GM19035 (cell line): ENCODE results near the gene PCDHGB4.
"Not testable (repeated sequence)": the region's sequence is repeated elsewhere in the genome, so short reads cannot be mapped to it uniquely, and the experiment has no call there.

ENCODE experiments used
- ATAC-seq: cut with Tn5 transposase; IDR thresholded peaks from one replicate; pipeline ENCODE4 v1.9.1; 2021; ENCODE audit not compliant: unreplicated experiment

PCDHGB4 gene

GRCh38 chr5:141387557-141388311, at the start of gene PCDHGB4:
Gene PCDHGB4, plus strand, starts transcription at chr5:141387698. Its CDS starts 187 bp downstream, at chr5:141387885.
- peak; percentile 90 for ATAC-seq

- no peak for ATAC-seq
Measured at GRCh38 chr5:141338538-141339306, 48.8 kb upstream of the PCDHGB4 start, which contains the start of gene PCDHGA2. Gene PCDHGA2, plus strand, starts transcription at chr5:141338760.

GRCh38 chr5:141340781-141341354, 46.6 kb upstream of the PCDHGB4 start:
- ATAC-seq, result not testable (repeated sequence)

DNA sequence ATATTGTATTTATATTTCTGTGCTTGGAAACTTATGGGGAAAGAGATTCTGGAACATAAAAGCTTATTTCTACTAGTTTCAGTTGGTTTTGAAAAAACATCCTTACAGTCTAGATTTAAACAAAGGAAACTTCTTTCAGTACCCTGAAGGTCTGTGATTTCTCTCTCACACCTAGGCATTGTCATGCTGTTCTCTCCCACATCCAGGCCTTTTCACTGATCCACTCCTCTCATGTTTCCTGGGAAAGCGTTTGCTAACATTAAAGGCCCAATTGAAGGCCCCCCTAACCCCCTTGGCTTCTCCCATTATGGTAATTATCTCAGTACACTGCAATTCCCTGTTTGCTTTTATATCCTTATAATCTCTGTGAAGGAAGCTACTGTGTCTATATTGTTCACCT, 44.7 kb upstream of the PCDHGB4 start:
- ATAC-seq, result no peak

- no peak for ATAC-seq
Measured at GRCh38 chr5:141343242-141343952, 44.1 kb upstream of the PCDHGB4 start, which contains the start of gene PCDHGA3. Gene PCDHGA3, plus strand, starts transcription at chr5:141343829. Its CDS starts 205 bp downstream, at chr5:141344034.

- ATAC-seq, result no peak
Measured at GRCh38 chr5:141343953-141344463, 43.5 kb upstream of the PCDHGB4 start.

DNA sequence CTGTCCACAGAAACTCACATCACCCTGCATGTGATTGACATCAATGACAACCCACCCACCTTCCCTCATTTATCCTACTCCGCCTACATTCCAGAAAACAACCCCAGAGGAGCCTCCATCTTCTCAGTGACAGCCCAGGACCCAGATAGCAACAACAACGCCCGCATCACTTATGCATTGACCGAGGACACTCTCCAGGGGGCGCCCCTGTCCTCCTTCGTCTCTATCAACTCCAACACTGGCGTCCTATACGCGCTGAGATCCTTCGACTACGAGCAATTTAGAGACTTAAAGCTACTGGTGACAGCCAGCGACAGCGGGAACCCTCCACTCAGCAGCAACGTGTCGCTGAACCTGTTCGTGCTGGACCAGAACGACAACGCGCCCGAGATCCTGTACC, 42.2 kb upstream of the PCDHGB4 start:
- no peak for ATAC-seq

DNA sequence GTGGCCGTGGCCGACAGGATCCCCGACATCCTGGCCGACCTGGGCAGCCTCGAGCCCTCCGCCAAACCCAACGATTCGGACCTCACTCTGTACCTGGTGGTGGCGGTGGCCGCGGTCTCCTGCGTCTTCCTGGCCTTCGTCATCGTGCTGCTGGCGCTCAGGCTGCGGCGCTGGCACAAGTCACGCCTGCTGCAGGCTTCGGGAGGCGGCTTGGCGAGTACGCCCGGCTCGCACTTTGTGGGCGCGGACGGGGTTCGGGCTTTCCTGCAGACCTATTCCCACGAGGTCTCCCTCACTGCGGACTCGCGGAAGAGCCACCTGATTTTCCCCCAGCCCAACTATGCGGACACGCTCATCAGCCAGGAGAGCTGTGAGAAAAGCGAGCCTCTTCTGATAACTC, 41.5 kb upstream of the PCDHGB4 start:
- ATAC-seq, result not testable (repeated sequence)

DNA sequence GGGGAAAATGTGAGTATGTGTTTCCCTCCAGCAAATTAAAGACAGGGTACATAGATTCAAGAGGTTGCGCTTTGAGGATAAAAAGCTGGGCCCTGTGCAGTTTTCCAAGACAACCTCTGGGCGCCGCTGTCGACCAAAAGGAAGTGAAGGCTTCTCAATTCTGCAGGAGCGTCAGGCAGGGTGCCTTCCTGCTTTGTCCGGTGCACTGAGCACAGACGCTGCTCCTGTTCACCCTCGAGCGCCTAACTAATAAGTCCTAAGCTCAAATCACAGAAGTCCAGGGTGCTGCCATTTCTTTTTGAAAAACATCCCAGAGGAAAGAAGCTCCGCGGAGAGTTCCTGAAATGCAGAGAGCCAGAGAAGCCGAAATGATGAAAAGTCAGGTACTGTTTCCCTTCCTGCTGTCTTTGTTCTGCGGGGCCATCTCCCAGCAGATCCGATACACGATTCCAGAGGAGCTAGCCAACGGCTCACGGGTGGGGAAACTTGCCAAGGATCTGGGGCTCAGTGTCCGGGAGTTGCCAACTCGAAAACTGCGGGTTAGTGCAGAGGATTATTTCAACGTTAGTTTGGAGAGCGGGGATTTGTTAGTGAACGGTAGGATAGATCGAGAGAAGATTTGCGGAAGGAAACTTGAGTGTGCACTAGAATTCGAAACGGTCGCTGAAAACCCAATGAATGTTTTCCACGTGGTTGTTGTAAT, 37.4 kb upstream of the PCDHGB4 start, which contains the start of gene PCDHGB1:
Gene PCDHGB1 (plus strand): TSS at position 183 of the 703 bp plus-strand sequence. CDS start 162 bp downstream, at position 345.
- peak; percentile 92 for ATAC-seq

GRCh38 chr5:141351591-141351990, 35.9 kb upstream of the PCDHGB4 start:
- ATAC-seq, result no peak

- no peak for ATAC-seq
Measured at GRCh38 chr5:141354900-141355469, 32.5 kb upstream of the PCDHGB4 start, which contains the start of gene PCDHGA4. Gene PCDHGA4, plus strand, starts transcription at chr5:141355021. Its CDS starts 87 bp downstream, at chr5:141355108.

GRCh38 chr5:141355641-141356040, 31.9 kb upstream of the PCDHGB4 start:
- ATAC-seq, result no peak

- ATAC-seq, result no peak
Measured at GRCh38 chr5:141356133-141356532, 31.4 kb upstream of the PCDHGB4 start.

DNA sequence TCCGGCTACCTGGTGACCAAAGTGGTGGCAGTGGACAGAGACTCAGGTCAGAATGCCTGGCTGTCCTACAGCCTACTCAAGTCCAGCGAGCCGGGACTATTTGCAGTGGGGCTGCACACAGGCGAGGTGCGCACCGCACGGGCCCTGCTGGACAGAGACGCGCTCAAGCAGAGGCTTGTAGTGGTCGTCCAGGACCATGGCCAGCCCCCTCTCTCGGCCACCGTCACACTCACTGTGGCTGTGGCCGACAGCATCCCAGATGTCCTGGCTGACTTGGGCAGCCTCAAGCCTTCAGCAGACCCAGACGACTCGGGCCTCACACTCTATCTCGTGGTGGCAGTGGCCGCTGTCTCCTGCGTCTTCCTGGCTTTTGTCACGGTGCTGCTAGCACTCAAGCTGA, 30.5 kb upstream of the PCDHGB4 start:
- ATAC-seq, result no peak

DNA sequence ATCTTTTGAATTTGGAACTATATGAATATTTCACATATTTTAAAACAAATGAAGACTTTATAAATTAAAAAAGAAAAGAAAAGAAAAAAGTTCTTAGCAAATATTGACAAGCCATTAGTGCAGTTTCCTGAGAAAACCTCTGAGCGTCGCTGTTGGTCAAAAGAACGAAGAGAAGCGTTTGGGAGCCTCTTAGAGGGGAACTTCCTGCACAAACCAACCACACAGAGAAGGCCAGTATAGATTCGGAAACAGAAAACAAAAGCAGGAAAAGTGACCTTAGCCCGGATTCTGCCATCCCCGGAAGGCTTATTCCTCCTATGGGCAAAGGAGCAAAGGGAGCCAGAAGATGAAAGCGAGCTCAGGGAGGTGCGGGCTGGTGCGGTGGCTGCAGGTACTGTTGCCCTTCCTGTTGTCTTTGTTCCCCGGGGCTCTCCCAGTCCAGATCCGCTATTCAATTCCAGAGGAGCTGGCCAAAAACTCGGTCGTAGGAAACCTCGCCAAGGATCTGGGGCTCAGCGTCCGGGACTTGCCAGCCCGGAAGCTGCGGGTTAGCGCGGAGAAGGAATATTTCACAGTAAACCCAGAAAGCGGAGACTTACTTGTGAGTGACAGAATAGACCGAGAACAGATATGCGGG, 27.6 kb upstream of the PCDHGB4 start, which contains the start of gene PCDHGB2:
Gene PCDHGB2 (plus strand): TSS at position 205 of the 637 bp plus-strand sequence. CDS start 142 bp downstream, at position 347.
- ATAC-seq, result peak; percentile 63

DNA sequence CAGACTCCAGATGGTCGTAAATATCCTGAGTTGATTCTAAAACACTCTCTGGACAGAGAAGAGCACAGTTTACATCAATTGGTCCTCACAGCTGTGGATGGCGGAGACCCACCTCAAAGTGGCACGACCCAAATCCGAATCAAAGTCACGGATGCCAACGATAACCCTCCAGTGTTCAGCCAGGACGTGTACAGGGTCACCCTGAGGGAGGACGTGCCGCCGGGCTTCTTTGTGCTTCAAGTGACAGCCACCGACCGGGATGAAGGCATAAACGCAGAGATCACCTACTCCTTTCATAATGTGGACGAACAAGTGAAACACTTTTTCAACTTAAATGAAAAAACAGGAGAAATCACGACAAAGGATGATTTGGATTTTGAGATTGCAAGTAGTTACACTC, 26.8 kb upstream of the PCDHGB4 start:
- no peak for ATAC-seq

- no peak for ATAC-seq
Measured at GRCh38 chr5:141362719-141363118, 24.8 kb upstream of the PCDHGB4 start.

DNA sequence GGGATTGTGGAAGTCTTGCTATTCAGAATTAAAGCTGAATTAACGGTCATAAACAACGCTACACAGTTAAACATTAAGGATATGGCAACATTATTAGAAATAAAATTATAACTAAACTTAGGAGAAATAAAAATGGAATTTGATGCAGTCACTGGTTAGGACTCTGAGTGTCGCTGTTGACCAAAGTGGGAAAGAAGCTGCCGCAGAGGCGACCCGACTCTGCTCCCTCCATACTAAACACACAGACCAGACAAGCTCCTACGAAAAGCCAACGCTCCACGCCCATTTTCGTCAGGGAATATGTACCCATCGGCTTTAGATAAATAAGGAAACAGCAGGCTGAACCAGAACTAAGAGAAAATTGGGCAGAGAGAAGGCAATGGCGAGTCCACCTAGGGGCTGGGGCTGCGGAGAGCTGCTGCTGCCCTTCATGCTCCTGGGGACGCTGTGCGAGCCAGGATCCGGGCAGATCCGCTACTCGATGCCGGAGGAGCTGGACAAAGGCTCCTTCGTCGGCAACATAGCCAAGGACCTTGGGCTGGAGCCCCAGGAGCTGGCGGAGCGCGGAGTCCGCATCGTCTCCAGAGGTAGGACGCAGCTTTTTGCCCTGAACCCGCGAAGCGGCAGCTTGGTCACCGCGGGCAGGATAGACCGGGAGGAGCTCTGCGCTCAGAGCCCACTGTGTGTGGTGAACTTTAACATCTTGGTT, 23.4 kb upstream of the PCDHGB4 start, which contains the start of gene PCDHGA5:
Gene PCDHGA5 (plus strand): TSS at position 211 of the 709 bp plus-strand sequence. CDS start 169 bp downstream, at position 380.
- ATAC-seq, result no peak
